Duodenal mucosa (tissue), 2 donors: ENCODE data around the gene ZNF789.
A peak's percentile ranks its signal among the peaks of the same experiment; 100 is the strongest.

ENCODE experiments used
- H3K27ac ChIP-seq: one replicate; pipeline ENCODE4 v1.7.0; 2013; ENCODE audit warnings: low read depth, low read length
- H3K27me3 ChIP-seq, 2 donors: one replicate each; pipeline ENCODE4 v1.7.0; 2013; ENCODE audit warnings: low read length in 2 of 2, control low read depth in 1 of 2; ENCODE audit not compliant: insufficient read depth in 2 of 2, control insufficient read depth in 1 of 2
- H3K36me3 ChIP-seq, 2 donors: one replicate each; pipeline ENCODE4 v1.7.0; 2013; ENCODE audit warnings: low read length in 2 of 2, control low read depth in 1 of 2; ENCODE audit not compliant: insufficient read depth in 2 of 2, control insufficient read depth in 1 of 2
- H3K4me1 ChIP-seq, 2 donors: one replicate each; pipeline ENCODE4 v1.7.0; 2013; ENCODE audit warnings: low read length in 2 of 2, control low read depth in 1 of 2; ENCODE audit not compliant: insufficient read depth in 2 of 2, control insufficient read depth in 1 of 2
- H3K4me3 ChIP-seq, 2 donors: one replicate each; pipeline ENCODE4 v1.7.0; 2013; ENCODE audit warnings: low read length in 2 of 2, low read depth in 1 of 2
- H3K9ac ChIP-seq, 2 donors: one replicate each; pipeline ENCODE4 v1.7.0; 2013; ENCODE audit warnings: low read length in 2 of 2, low read depth in 1 of 2
- H3K9me3 ChIP-seq, 2 donors: one replicate each; pipeline ENCODE4 v1.7.0; 2013; ENCODE audit warnings: low read length in 2 of 2, control low read depth in 1 of 2; ENCODE audit not compliant: control insufficient read depth in 1 of 2

Gene ZNF789

GRCh38 chr7:99457050-99457649, 15.5 kb upstream of the ZNF789 start:
- Histone ChIP-seq H3K9me3 (no peaks in the 10 kb centered on the region), H3K27me3 (no peaks in the 10 kb centered on the region), H3K4me1 (no peaks in the 10 kb centered on the region), H3K9ac (no peak overlapping the region), H3K4me3 (no peak overlapping the region), H3K27ac (no peak overlapping the region), H3K36me3 (peaks cover 21 to 92% of the 10 kb centered on the region in 2 donors)

GRCh38 chr7:99457650-99458493, 14.8 kb upstream of the ZNF789 start:
- Histone ChIP-seq H3K36me3 (peaks cover 23 to 88% of the 10 kb centered on the region in 2 donors), H3K9me3 (no peaks in the 10 kb centered on the region), H3K9ac (no peak overlapping the region), H3K4me3 (no peak overlapping the region), H3K27me3 (no peaks in the 10 kb centered on the region), H3K4me1 (peaks cover 0 to under 1% of the 10 kb centered on the region in 2 donors), H3K27ac (no peak overlapping the region)

DNA sequence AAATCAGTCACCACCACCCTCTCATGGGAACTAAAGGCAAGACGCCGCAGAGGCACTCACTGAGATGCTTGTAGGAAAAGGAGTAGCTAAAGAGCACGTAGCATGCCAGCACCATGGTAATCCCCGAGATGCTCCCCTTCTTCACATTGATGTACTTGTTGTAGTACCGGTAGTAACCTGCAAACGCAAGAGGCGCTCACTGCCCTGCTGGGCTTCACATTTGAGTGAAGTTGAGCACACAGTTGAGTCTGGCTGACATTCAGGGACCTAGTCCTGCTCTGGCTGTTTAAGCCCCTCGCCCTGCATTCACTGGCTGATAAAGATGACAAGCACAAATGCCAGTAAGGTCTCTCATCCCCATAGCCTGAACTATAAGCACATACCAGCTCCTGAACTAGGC, 13.6 kb upstream of the ZNF789 start:
- H3K36me3 ChIP-seq = peaks cover 26 to 82% of the 10 kb centered on the region in 2 donors
- H3K9ac ChIP-seq = no peak overlapping the region
- H3K27me3 ChIP-seq = no peaks in the 10 kb centered on the region
- no peaks in the 10 kb centered on the region for H3K9me3 ChIP-seq
- H3K4me1 ChIP-seq = peaks cover 3 to 8% of the 10 kb centered on the region in 2 donors
- H3K4me3 ChIP-seq = no peak overlapping the region
- H3K27ac ChIP-seq = no peak overlapping the region

DNA sequence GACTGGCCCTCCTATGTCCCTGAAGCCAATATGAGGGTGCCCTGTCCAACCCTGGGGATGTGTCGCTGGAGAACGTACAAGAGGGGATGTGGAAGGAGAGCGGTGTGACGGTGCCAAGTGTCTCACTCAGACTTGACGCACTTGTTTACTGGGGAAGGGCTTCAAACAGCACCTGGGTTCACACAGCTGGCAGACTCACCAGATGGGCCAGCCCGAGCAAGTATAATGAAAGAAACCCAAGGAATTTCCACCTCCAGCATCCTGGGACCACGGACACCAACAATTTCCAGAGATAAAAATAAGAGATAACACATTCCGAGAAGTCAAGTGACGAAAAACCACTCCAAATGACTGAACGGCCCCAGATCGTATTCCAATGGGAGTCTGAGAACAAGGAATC, 12.0 kb upstream of the ZNF789 start:
- H3K9me3 ChIP-seq = no peaks in the 10 kb centered on the region
- H3K4me3 ChIP-seq = no peak overlapping the region
- peaks cover 27 to 67% of the 10 kb centered on the region in 2 donors for H3K36me3 ChIP-seq
- peaks cover 9 to 14% of the 10 kb centered on the region in 2 donors for H3K4me1 ChIP-seq
- H3K9ac ChIP-seq = no peak overlapping the region
- no peak overlapping the region for H3K27ac ChIP-seq
- no peaks in the 10 kb centered on the region for H3K27me3 ChIP-seq

DNA sequence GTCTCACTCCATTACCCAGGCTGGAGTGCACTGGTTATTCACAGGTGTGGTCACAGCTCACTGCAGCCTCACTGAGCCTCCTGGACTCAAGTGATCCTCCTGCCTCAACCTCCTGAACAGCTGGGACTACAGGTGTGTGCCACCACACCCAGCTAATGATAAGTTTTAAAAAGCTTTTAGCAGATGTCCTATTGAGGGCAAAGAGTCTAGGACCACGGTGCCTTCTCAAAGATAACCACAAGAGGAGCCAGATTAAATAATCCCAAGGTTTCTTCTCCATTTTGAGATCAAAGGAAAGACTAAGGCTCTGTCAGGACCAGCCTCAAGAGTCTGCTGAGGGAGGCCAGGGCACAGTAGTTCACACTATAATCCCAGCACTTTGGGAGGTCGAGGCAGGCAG, 11.5 kb upstream of the ZNF789 start:
- H3K9me3 ChIP-seq = no peaks in the 10 kb centered on the region
- H3K4me1 ChIP-seq = peaks cover 9 to 14% of the 10 kb centered on the region in 2 donors
- H3K36me3 ChIP-seq = peaks cover 27 to 61% of the 10 kb centered on the region in 2 donors
- no peak overlapping the region for H3K4me3 ChIP-seq
- H3K9ac ChIP-seq = no peak overlapping the region
- H3K27ac ChIP-seq = no peak overlapping the region
- no peaks in the 10 kb centered on the region for H3K27me3 ChIP-seq

- Histone ChIP-seq H3K36me3 (peaks cover 17 to 19% of the 10 kb centered on the region in 2 donors), H3K27ac (peak overlapping the region; percentile 67), H3K27me3 (no peaks in the 10 kb centered on the region), H3K4me1 (peaks cover 9 to 14% of the 10 kb centered on the region in 2 donors), H3K9ac (peak overlapping the region; percentile 91 to 97), H3K9me3 (no peaks in the 10 kb centered on the region), H3K4me3 (peak overlapping the region; percentile 76 to 96)
These were observed 7.3 kb upstream of the ZNF789 start for GRCh38 chr7:99465421-99465768.

- H3K36me3 ChIP-seq = peaks cover 5% of the 10 kb centered on the region in 2 donors
- H3K9me3 ChIP-seq = no peaks in the 10 kb centered on the region
- H3K4me3 ChIP-seq = no peak overlapping the region
- H3K4me1 ChIP-seq = peaks cover 8 to 17% of the 10 kb centered on the region in 2 donors
- H3K27me3 ChIP-seq = no peaks in the 10 kb centered on the region
- H3K27ac ChIP-seq = no peak overlapping the region
- no peak overlapping the region for H3K9ac ChIP-seq
These were observed 4.3 kb upstream of the ZNF789 start for GRCh38 chr7:99468336-99468918.

GRCh38 chr7:99469381-99470065, 3.2 kb upstream of the ZNF789 start:
- Histone ChIP-seq H3K27me3 (no peaks in the 10 kb centered on the region), H3K27ac (no peak overlapping the region), H3K9me3 (no peaks in the 10 kb centered on the region), H3K4me1 (peaks cover 9 to 19% of the 10 kb centered on the region in 2 donors), H3K4me3 (no peak overlapping the region), H3K36me3 (no peaks in the 10 kb centered on the region), H3K9ac (no peak overlapping the region)

DNA sequence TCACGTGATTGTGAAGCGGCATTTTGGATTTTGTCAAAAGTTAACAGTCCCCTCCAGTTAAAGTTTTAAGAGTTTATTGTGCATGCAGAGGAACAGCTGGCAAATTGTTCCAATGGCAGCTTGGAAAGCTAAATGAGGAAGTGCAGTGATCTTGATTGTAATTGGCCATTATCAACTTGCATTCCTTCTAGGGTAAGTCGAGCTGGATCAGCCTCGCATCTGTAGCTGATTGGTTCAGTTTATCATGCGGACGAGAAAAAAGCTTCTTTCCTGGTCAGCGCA, 566 bp downstream of the ZNF789 start:
- H3K9ac ChIP-seq = peak overlapping the region; percentile 81 to 82

DNA sequence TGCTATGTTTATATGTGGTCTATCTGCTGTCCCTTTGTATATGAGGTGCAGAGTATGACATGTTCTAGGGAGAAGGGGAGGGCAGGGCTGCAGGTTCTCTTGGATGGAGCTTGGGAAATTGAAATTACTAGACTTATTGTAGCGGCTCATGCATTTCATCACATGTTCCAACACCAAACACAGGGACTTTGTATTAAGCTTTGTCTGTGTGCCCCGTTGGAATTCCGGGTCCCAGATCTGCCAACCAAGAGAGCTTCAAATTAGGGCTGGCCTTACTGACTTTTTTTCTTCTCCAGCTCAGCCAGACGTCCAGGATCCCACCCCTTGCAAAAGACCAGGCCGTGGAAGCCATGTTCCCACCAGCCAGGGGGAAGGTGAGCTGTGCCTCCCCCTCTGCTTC, 3.4 kb downstream of the ZNF789 start:
- Histone ChIP-seq H3K27ac (no peak overlapping the region), H3K9ac (no peak overlapping the region), H3K4me1 (peaks cover 8 to 9% of the 10 kb centered on the region in 2 donors), H3K9me3 (no peaks in the 10 kb centered on the region), H3K4me3 (no peak overlapping the region), H3K27me3 (no peaks in the 10 kb centered on the region), H3K36me3 (peaks cover 9 to 23% of the 10 kb centered on the region in 2 donors)

More for the DNA sequence above, 566 bp downstream of the ZNF789 start:
- Histone ChIP-seq H3K27me3 (no peaks in the 10 kb centered on the region), H3K4me1 (peaks cover 8 to 9% of the 10 kb centered on the region in 2 donors), H3K27ac (peak overlapping the region; percentile 70), H3K36me3 (peaks cover 0 to 6% of the 10 kb centered on the region in 2 donors), H3K9me3 (no peaks in the 10 kb centered on the region), H3K4me3 (peak overlapping the region; percentile 95 to 96)
